IPS-18a (cell line): ENCODE measurements around the gene NRL.
A peak's percentile ranks its signal among the peaks of the same experiment; 100 is the strongest.

Experiments
- H3K27ac ChIP-seq: one replicate; pipeline ENCODE4 v1.5.1; 2013; ENCODE audit warnings: low read length
- H3K27me3 ChIP-seq: one replicate; pipeline ENCODE4 v1.6.1; 2013; ENCODE audit warnings: mild to moderate bottlenecking, low read length; ENCODE audit not compliant: control insufficient read depth, insufficient read depth
- H3K36me3 ChIP-seq: one replicate; pipeline ENCODE4 v1.6.1; 2013; ENCODE audit warnings: low read depth, low read length; ENCODE audit not compliant: control insufficient read depth
- H3K4me1 ChIP-seq: one replicate; pipeline ENCODE4 v1.6.1; 2013; ENCODE audit warnings: low read depth, low read length; ENCODE audit not compliant: control insufficient read depth
- H3K4me3 ChIP-seq: one replicate; pipeline ENCODE4 v1.5.1; 2013; ENCODE audit warnings: low read length
- H3K9ac ChIP-seq: one replicate; pipeline ENCODE4 v1.6.1; 2013; ENCODE audit warnings: mild to moderate bottlenecking, low read length, moderate library complexity
- H3K9me3 ChIP-seq: one replicate; pipeline ENCODE4 v1.6.1; 2013; ENCODE audit warnings: low read depth, low read length; ENCODE audit not compliant: control insufficient read depth

Gene NRL

GRCh38 chr14:24150567-24150966 lies 35.8 kb upstream of the NRL start:
- H3K36me3 ChIP-seq: peaks cover 45% of the 10 kb centered on the region
- H3K27me3 ChIP-seq: no peaks in the 10 kb centered on the region
- H3K9me3 ChIP-seq: no peaks in the 10 kb centered on the region
- no peak overlapping the region for H3K9ac ChIP-seq
- no peak overlapping the region for H3K27ac ChIP-seq
- H3K4me3 ChIP-seq: no peak overlapping the region
- H3K4me1 ChIP-seq: peaks cover 6% of the 10 kb centered on the region

DNA sequence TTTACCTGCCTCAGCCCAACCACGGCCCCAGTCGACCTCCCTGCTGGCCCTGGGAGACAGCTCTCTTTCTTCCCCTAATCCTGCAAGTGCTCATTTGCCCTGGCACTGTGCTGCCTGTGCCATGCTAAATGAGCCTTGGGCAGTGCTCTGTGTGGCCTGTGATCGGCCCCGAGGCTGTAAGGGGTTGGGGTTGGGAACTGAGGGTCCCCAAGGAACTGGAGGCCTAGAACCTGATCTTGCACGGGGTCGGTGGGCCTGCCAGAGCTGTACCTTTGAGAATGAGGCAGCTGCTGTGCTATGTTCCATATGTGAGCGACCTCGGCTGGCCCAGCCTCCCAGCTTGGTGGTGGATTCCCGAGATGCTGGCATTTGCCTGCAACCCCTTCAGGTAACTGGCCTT lies 35.3 kb upstream of the NRL start:
- Histone ChIP-seq H3K4me3 (no peak overlapping the region), H3K27ac (no peak overlapping the region), H3K9me3 (no peaks in the 10 kb centered on the region), H3K36me3 (peaks cover 40% of the 10 kb centered on the region), H3K9ac (no peak overlapping the region), H3K27me3 (no peaks in the 10 kb centered on the region), H3K4me1 (peaks cover 8% of the 10 kb centered on the region)

DNA sequence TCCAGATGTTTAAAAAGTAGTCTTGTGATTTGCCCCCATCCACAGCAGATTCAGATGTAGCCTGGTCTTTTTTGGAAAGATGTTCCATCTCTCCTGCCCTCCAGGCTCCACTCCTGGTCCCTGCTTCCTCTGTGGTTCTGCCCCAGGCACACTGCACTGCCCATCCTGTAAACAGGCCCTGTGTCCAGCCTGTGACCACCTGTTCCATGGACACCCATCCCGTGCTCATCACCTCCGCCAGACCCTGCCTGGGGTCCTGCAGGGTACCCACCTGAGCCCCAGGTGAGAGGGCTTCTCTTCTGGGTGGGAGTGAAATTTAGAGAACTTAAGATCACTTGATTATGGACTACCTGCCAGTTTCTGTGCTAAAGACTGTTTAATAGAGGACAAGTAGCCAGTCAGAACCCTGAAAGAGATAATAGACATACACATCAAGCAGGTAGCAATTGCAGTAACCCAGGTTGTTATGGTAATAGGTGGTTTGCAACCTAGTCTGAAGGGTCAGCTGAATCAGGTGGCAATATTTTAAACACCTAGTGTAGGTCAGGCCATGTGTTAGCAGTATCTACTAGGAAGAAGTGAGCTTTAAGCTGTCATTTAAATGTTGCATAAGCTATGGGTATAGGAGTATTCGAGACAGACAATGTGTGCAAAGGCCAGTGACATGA lies 34.7 kb upstream of the NRL start:
- Histone ChIP-seq H3K9ac (no peak overlapping the region), H3K27ac (no peak overlapping the region), H3K27me3 (no peaks in the 10 kb centered on the region), H3K4me1 (peaks cover 8% of the 10 kb centered on the region), H3K4me3 (no peak overlapping the region), H3K9me3 (no peaks in the 10 kb centered on the region), H3K36me3 (peaks cover 41% of the 10 kb centered on the region)

DNA sequence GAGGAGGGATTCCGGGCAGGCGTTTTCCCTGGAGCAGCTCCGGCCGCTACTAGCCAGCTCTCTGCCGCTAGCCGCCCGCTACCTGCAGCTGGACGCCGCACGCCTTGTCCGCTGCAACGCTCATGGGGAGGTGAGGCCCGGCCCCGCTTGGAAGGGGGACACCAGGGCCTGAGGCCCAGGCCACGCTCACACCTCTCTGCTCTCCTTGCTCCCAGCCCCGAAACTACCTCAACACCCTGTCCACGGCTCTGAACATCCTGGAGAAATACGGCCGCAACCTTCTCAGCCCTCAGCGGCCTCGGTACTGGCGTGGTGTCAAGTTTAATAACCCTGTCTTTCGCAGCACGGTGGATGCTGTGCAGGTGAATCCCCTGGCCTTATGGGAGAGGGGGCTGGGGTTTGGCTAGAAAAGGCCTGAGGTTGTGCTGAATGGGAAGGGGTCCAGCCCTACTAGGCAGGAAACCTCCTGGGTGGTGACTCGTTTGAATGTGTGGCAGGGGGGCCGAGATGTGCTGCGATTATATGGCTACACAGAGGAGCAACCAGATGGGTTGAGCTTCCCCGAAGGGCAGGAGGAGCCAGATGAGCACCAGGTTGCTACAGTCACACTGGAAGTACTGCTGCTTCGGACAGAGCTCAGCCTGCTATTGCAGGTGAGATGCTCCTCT lies 33.1 kb upstream of the NRL start:
- Histone ChIP-seq H3K9me3 (no peaks in the 10 kb centered on the region), H3K4me3 (peak overlapping the region; percentile 97), H3K36me3 (peaks cover 49% of the 10 kb centered on the region), H3K27ac (no peak overlapping the region), H3K4me1 (peaks cover 8% of the 10 kb centered on the region), H3K27me3 (no peaks in the 10 kb centered on the region), H3K9ac (peak overlapping the region; percentile 71)

DNA sequence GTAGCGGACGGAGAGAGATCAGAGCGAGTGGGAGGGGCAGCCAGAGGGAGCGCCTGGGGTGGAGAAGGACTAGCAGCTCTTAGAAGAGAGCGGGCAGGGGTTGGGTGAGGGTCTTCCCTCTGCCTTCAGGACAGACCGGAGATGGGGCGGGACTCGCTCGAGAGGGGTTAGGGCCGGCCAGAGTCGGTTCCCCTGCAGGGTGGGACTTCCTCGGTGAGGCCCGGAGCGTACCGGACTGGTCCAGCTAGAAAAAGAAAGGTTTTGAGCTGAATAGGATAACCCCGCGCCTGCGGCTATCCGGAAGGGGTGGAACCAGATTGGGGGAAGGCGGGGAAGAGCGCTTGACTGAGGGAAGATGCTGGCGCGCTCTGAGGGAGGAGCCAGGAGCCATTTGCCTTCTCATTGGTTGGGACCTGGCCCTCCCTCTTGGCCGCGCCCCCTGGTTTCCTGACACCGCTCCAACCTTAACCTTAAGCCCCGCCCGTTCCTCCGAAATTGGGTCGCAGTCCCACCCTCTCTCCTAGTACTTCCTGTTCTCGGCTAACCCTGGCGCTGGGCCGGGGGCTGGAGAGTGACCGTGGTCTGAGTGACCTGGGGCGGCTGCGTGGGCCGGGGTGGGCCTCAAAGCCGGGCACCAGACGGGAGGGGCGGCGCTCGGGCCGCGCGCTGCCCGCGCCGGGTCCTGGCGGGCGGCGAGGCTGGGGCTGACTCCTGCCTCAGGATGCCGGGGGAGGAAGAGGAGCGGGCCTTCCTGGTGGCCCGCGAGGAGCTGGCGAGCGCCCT lies 32.4 kb upstream of the NRL start, which contains the start of gene RNF31:
Gene RNF31, plus strand, starts transcription at position 521 of the 783 bp plus-strand sequence. Its CDS starts 201 bp downstream, at position 722.
- peaks cover 8% of the 10 kb centered on the region for H3K4me1 ChIP-seq
- peaks cover 46% of the 10 kb centered on the region for H3K36me3 ChIP-seq
- peak within 1 kb of the TSS; percentile 71 for H3K9ac ChIP-seq
- H3K4me3 ChIP-seq: peak within 1 kb of the TSS; percentile 97
- H3K27ac ChIP-seq: peak within 1 kb of the TSS; percentile 37
- H3K27me3 ChIP-seq: no peaks in the 10 kb centered on the region
- no peaks in the 10 kb centered on the region for H3K9me3 ChIP-seq

DNA sequence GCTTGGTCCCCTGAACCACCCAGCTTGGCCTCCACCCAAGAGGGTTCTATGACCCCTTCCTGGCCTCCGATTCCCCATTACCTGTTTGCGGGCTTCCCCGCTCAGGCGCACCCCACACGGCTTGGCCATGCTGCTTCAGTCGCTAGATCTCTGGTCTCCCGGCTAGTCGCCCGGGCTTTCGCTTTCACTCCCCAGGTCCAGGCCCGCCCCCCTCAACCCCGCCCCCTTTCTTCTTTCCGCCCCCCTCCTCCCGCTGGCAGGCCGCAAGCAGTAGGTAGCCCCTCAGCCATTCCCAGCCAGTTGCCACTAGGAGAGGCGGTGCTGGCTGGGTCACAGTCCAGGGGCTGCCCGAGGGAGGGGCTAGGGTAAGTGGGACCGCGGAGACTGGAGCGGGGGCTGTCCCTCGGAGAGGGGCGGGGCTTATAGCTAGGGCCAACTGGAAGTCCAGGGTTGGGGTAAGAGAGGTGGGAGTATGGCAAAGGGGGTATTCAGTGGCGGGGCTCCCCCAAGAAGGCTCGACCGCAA lies 31.8 kb upstream of the NRL start, which contains the start of gene PSME2:
Gene PSME2, minus strand, starts transcription at position 158 of the 525 bp plus-strand sequence. Its CDS starts 29 bp downstream, at position 129.
- peak within 1 kb of the TSS; percentile 37 for H3K27ac ChIP-seq
- H3K4me1 ChIP-seq: peaks cover 8% of the 10 kb centered on the region
- no peaks in the 10 kb centered on the region for H3K27me3 ChIP-seq

DNA sequence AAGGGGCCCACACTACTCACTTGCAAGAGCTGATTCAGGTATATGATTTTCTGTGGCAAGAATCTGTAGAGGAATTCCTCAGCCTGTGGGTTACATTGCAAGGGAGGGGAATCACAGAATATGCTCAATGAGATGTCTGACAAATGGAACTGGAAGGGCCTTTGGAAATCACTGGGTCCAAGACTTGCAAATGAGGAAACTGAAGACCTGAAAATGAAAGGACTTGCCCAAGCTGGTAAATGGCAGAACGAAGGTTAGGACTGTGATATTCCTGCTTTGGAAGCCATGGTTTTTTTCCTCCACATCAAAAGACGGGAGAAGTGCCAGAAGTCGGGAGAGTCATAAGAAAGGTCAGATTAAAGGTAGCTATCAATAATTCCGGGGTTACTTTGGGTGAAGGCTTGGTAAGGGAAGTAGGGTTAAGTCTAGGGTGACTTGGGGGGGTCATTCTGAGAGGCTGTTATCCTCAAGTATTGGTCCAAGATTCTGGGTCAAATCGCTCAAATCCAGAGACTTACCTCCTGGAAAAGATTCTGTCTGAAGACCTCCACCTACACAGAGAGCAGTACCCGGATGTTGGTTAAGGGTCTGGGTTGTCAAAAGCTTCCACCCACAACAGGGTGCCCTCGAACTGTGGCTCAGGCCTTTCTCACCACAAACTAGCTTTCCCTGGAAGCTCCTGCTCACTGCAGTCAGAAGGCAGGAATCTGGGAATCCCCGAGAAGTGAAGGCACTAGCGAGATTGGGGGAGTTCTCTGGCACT lies 31.1 kb upstream of the NRL start:
- Histone ChIP-seq H3K27me3 (no peaks in the 10 kb centered on the region), H3K9ac (peak overlapping the region; percentile 67), H3K9me3 (no peaks in the 10 kb centered on the region), H3K4me3 (peak overlapping the region; percentile 97), H3K27ac (peak overlapping the region; percentile 37), H3K36me3 (peaks cover 34% of the 10 kb centered on the region), H3K4me1 (peaks cover 8% of the 10 kb centered on the region)

More for the DNA sequence above, 31.8 kb upstream of the NRL start, which contains the start of gene PSME2:
- H3K9ac ChIP-seq: peak within 1 kb of the TSS; percentile 71
- H3K9me3 ChIP-seq: no peaks in the 10 kb centered on the region
- H3K36me3 ChIP-seq: peaks cover 41% of the 10 kb centered on the region
- H3K4me3 ChIP-seq: peak within 1 kb of the TSS; percentile 97

DNA sequence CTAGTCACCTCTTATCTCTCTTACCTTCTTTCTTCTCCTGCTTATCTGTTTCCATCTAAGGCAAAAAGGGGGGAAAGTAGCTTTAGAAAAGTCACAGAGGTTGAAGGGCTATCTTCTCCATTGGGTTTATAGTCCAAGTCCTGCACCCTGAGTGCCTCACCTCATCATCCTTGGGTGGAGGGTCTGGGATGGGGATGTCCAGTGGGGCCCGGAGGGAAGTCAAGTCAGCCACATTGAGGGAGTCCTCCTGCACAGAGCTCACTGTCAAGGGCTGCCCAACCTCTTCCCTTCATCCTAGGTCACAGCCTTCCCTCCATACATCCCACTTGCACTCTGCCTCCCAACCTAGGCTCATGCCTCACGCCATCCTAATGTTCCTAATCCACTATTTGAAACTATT lies 30.5 kb upstream of the NRL start:
- Histone ChIP-seq H3K36me3 (peaks cover 28% of the 10 kb centered on the region), H3K27ac (no peak overlapping the region), H3K27me3 (no peaks in the 10 kb centered on the region), H3K9ac (no peak overlapping the region), H3K4me3 (peak overlapping the region; percentile 97), H3K4me1 (peaks cover 8% of the 10 kb centered on the region), H3K9me3 (no peaks in the 10 kb centered on the region)

DNA sequence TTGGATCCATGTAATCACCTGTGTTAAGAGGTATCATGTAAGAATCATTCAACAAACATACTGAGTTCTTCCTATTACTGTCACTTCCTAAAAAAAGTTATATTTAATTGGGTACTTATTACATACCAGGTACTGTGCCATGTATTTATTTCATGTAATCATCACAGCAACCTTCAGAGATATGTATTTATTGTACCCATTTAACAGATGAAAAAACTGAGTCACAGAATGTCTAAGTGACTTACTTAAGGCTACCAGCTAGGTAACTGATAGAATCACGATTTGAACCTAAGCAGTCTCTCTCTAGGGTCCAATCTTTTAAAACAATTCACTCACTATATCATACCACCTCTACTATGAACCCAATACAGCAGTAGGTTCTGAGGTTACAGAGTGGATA lies 29.7 kb upstream of the NRL start:
- Histone ChIP-seq H3K36me3 (peaks cover 22% of the 10 kb centered on the region), H3K9ac (no peak overlapping the region), H3K4me1 (peaks cover 12% of the 10 kb centered on the region), H3K27ac (no peak overlapping the region), H3K9me3 (no peaks in the 10 kb centered on the region), H3K4me3 (no peak overlapping the region), H3K27me3 (no peaks in the 10 kb centered on the region)

DNA sequence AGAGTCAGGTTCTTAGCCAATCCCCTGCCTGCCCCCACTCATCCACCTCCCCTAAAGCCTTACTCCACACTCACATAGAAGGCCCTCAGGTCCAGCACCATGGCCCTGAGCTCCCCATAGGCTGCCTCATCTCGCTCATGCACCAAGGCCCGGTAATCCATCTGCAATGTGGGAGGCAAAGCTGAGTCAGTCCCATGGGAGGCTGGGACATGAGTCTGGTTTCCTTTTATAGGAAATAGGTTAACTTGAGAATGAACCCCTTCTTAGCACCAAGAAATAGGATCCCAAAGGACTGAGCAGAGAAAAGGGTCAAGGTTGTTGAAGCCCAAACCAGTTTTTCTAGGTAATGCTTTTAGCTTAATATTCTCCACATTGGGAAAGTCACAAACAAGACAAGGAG lies 28.8 kb upstream of the NRL start:
- no peak overlapping the region for H3K27ac ChIP-seq
- peaks cover 27% of the 10 kb centered on the region for H3K36me3 ChIP-seq
- no peaks in the 10 kb centered on the region for H3K27me3 ChIP-seq
- H3K4me1 ChIP-seq: peaks cover 12% of the 10 kb centered on the region
- H3K9me3 ChIP-seq: no peaks in the 10 kb centered on the region
- no peak overlapping the region for H3K9ac ChIP-seq
- H3K4me3 ChIP-seq: no peak overlapping the region
